PC-3 (cell line): ENCODE results near the gene USHBP1. TPM values are rescaled to one million over a fixed set of nuclear protein-coding genes. Genes with fewer than 3 reads are reported as not detected.

Source experiments
- ATAC-seq: fragments of 200-7000 bp; cut with Tn5 transposase; 2 replicates; pipeline ENCODE4 v1.9.1; 2020; ENCODE audit warnings: mild to moderate bottlenecking, moderate library complexity
- BruUV-seq: library from RNA; stranded (reverse); fragments of 400-500 nt; replicated peaks from 2 replicates; lab custom pipeline; 2021; lab: Mats Ljungman, UMichigan
- CTCF ChIA-PET: fragments of 300-600 bp; sonication (Branson Sonifier 250); formaldehyde crosslinking; loops from one replicate; lab custom pipeline; 2022; ENCODE audit warnings: antibody characterized with exemption; lab: Charles Lee
- POLR2A ChIA-PET: fragments of 300-600 bp; sonication (Branson Sonifier 250); formaldehyde crosslinking; loops from one replicate; lab custom pipeline; 2022; ENCODE audit warnings: antibody characterized with exemption; ENCODE audit not compliant: unreplicated experiment; lab: Charles Lee
- DNase-seq: peaks from one replicate; pipeline ENCODE4 v3.0.0-alpha.2; 2015
- H2AFZ ChIP-seq: fragments of 300-600 bp; sonication (generic); 2 replicates; pipeline ENCODE4 v1.6.0; 2016; ENCODE audit warnings: antibody characterized with exemption, low read length
- H3F3A ChIP-seq: fragments of 300-600 bp; sonication (generic); one replicate; pipeline ENCODE4 v1.6.0; 2017; ENCODE audit warnings: antibody characterized with exemption, low read length, control low read depth, mild to moderate bottlenecking; ENCODE audit not compliant: unreplicated experiment
- H3K27ac ChIP-seq: fragments of 300-600 bp; sonication (generic); 2 replicates; pipeline ENCODE4 v1.5.1; 2016; ENCODE audit warnings: mild to moderate bottlenecking, low read length
- H3K27me3 ChIP-seq: fragments of 300-600 bp; sonication (generic); 2 replicates; pipeline ENCODE4 v1.6.1; 2016; ENCODE audit warnings: low read length, mixed read lengths
- H3K36me3 ChIP-seq: fragments of 300-600 bp; sonication (generic); 2 replicates; pipeline ENCODE4 v1.6.1; 2016; ENCODE audit warnings: low read depth, mixed run types, low read length, mixed read lengths
- H3K4me1 ChIP-seq: fragments of 300-600 bp; sonication (generic); 2 replicates; pipeline ENCODE4 v1.5.1; 2016; ENCODE audit warnings: low read length; ENCODE audit not compliant: insufficient read depth
- H3K4me2 ChIP-seq: fragments of 300-600 bp; sonication (generic); 2 replicates; pipeline ENCODE4 v1.6.0; 2016; ENCODE audit warnings: low read length
- H3K4me3 ChIP-seq: fragments of 300-600 bp; sonication (generic); 2 replicates; pipeline ENCODE4 v1.5.1; 2016; ENCODE audit warnings: mild to moderate bottlenecking, low read length, mixed read lengths
- H3K79me2 ChIP-seq: fragments of 300-600 bp; sonication (generic); 2 replicates; pipeline ENCODE4 v1.6.1; 2017; ENCODE audit warnings: low read length, mixed read lengths
- H3K9ac ChIP-seq: fragments of 300-600 bp; sonication (generic); 2 replicates; pipeline ENCODE4 v1.6.0; 2016; ENCODE audit warnings: mild to moderate bottlenecking, low read length
- H3K9me2 ChIP-seq: fragments of 300-600 bp; sonication (generic); replicated peaks from 2 replicates; pipeline ENCODE4 v1.6.1; 2016; ENCODE audit warnings: mixed run types, low read length, mixed read lengths
- H3K9me3 ChIP-seq: fragments of 300-600 bp; sonication (generic); 2 replicates; pipeline ENCODE4 v1.6.1; 2016; ENCODE audit warnings: low read length, mixed read lengths
- H4K20me1 ChIP-seq: fragments of 300-600 bp; sonication (generic); 2 replicates; pipeline ENCODE4 v1.6.1; 2016; ENCODE audit warnings: low read length, mixed read lengths
- CTCF ChIP-seq: fragments of 300-600 bp; sonication (generic); conservative IDR thresholded peaks from 2 replicates; pipeline ENCODE4 v1.5.1; 2017; ENCODE audit warnings: antibody characterized with exemption, low read depth, mild to moderate bottlenecking, low read length
- EZH2 ChIP-seq: fragments of 300-600 bp; sonication (generic); IDR thresholded peaks from one replicate; pipeline ENCODE4 v1.6.1; 2017; ENCODE audit warnings: antibody characterized with exemption, mild to moderate bottlenecking, low read length; ENCODE audit not compliant: unreplicated experiment
- EZH2phosphoT487 ChIP-seq: fragments of 300-600 bp; sonication (generic); IDR thresholded peaks from 2 replicates; pipeline ENCODE4 v1.6.1; 2018; ENCODE audit warnings: mild to moderate bottlenecking, antibody characterized with exemption, low read length, borderline replicate concordance
- intact Hi-C: fragments of 100-400 bp; cut with micrococcal nuclease; formaldehyde crosslinking; loops from 2 replicates; pipeline ENCODE4 v1.9.0; 2023
- total RNA-seq: library from RNA; depleted of rRNA; stranded (reverse); fragments of >200 nt; gene quantifications from 2 replicates; pipeline ENCODE4 v1.2.3, GENCODE V29; 2014

USHBP1 gene
- total RNA-seq, 1 experiment from 2014 or later, result not detected

- ATAC-seq, result peak; percentile 61
These were observed 27.9 kb upstream of the USHBP1 start for GRCh38 chr19:17292301-17293074.

GRCh38 chr19:17289489-17289888 lies 24.9 kb upstream of the USHBP1 start:
- intact Hi-C loops, result no loop called here
- ChIA-PET CTCF (interaction anchor here (0.6 kb wide), 1 partner anchor 388 kb away, joined by 3 read pairs; no protein-coding TSS in a partner anchor), POLR2A (no interaction called here)
- Histone ChIP-seq H3K9me2 (no peaks in the 10 kb centered on the region), H3K4me1 (no peaks in the 10 kb centered on the region), H3F3A (no peaks in the 10 kb centered on the region), H3K27me3 (no peaks in the 10 kb centered on the region), H3K4me2 (no peak overlapping the region), H3K4me3 (no peak overlapping the region), H3K9ac (no peak overlapping the region), H3K36me3 (0 out of 2 replicates have a peak, but pooled peaks cover 5% of the 10 kb centered on the region), H2AFZ (no peak overlapping the region), H3K9me3 (no peaks in the 10 kb centered on the region), H4K20me1 (no peaks in the 10 kb centered on the region), H3K27ac (no peak overlapping the region), H3K79me2 (no peaks in the 10 kb centered on the region)
- TF ChIP-seq EZH2phosphoT487 (no peak), CTCF (no peak), EZH2 (no peak)
- DNase-seq (peak; percentile 24), ATAC-seq (peak; percentile 42; the same call in 1 of the 2 replicates)
- no TSS peak for BruUV-seq

More at GRCh38 chr19:17292301-17293074, 27.9 kb upstream of the USHBP1 start:
- intact Hi-C loops, result loop anchor here (10.0 kb wide), 1 partner anchor 92 kb away; no protein-coding TSS in a partner anchor
- no TSS peak for BruUV-seq
- Histone ChIP-seq H3K9me2 (no peaks in the 10 kb centered on the region), H3K9me3 (no peaks in the 10 kb centered on the region), H3K79me2 (no peaks in the 10 kb centered on the region), H3K27ac (no peak overlapping the region), H3K27me3 (no peaks in the 10 kb centered on the region), H4K20me1 (no peaks in the 10 kb centered on the region), H3K36me3 (peaks cover 7% of the 10 kb centered on the region; the same call in 1 of the 2 replicates), H3K4me2 (no peak overlapping the region), H3K4me1 (peaks cover 18% of the 10 kb centered on the region), H2AFZ (no peak overlapping the region), H3K9ac (no peak overlapping the region), H3K4me3 (no peak overlapping the region), H3F3A (no peaks in the 10 kb centered on the region)
- DNase-seq, result peak; percentile 72
- TF ChIP-seq CTCF, result peak; percentile 56; the same call in 1 of the 2 replicates
- no peak for TF ChIP-seq EZH2
- POLR2A ChIA-PET, result no interaction called here
- CTCF ChIA-PET, result no interaction called here

- Histone ChIP-seq H3K27ac (no peak overlapping the region), H3K79me2 (no peaks in the 10 kb centered on the region), H4K20me1 (no peaks in the 10 kb centered on the region), H3K9me3 (no peaks in the 10 kb centered on the region), H3K36me3 (no peaks in the 10 kb centered on the region), H3K4me3 (no peak overlapping the region), H3K9me2 (no peaks in the 10 kb centered on the region), H3K27me3 (no peaks in the 10 kb centered on the region), H3K9ac (no peak overlapping the region), H3K4me2 (no peak overlapping the region), H2AFZ (no peak overlapping the region), H3F3A (no peaks in the 10 kb centered on the region), H3K4me1 (no peaks in the 10 kb centered on the region)
- BruUV-seq, result no TSS peak
- no peak for ATAC-seq
- intact Hi-C loops, result no loop called here
- no peak for TF ChIP-seq EZH2
- no peak for DNase-seq
- ChIA-PET CTCF (interaction anchor here (0.6 kb wide), 1 partner anchor 31 kb away, joined by 8 read pairs; no protein-coding TSS in a partner anchor), POLR2A (no interaction called here)
These were observed 22.2 kb upstream of the USHBP1 start for GRCh38 chr19:17286752-17287151.
